Measurements from ENCODE around the gene ZNF784. TPM values are rescaled to one million over a fixed set of nuclear protein-coding genes. Genes with fewer than 3 reads are reported as not detected.

The ZNF784 gene
- total and polyA plus RNA-seq, 10 of the 15 experiments (the other 5 are each of a cell fraction or from before 2014, with no cell fraction given): 0.10 to 5.2 (median 1.8) TPM

- Histone ChIP-seq H3K79me2 (ENCODE audit: control insufficient read depth, insufficient read depth, low read length) (peaks cover 1% of the 10 kb centered on the region; the same call in 1 of the 2 replicates), H3K4me1 (ENCODE audit: control insufficient read depth, insufficient read depth, low read length) (no peaks in the 10 kb centered on the region; the same call in 1 of the 2 replicates), H3K36me3 (ENCODE audit: control insufficient read depth in 2 of 2, insufficient read depth in 2 of 2, low read length in 1 of 2) (peaks cover 3 to 12% of the 10 kb centered on the region in 2 experiments; a peak in 3 of 4 replicates), H3K4me3 (no peak overlapping the region), H3K4me2 (ENCODE audit: control insufficient read depth, insufficient read depth) (no peak overlapping the region), H3K27ac (ENCODE audit: control insufficient read depth, insufficient read depth) (no peak overlapping the region), H2AFZ (ENCODE audit: control insufficient read depth, low read depth, low read length) (no peak overlapping the region), H3K27me3 (replicated peaks in 1 of 2; ENCODE audit: control insufficient read depth in 2 of 2, insufficient read depth in 2 of 2, low read length in 1 of 2) (no peaks in the 10 kb centered on the region), H3K9me3 (replicated peaks; ENCODE audit: control insufficient read depth, insufficient read depth, low read length) (no peaks in the 10 kb centered on the region; the same call in 1 of the 3 replicates), H3K9ac (ENCODE audit: control insufficient read depth, insufficient read depth, low read length) (no peak overlapping the region), H4K20me1 (ENCODE audit: control insufficient read depth, insufficient read depth) (no peaks in the 10 kb centered on the region; the same call in 1 of the 2 replicates)
- SMC1A ChIA-PET (ENCODE audit: uncharacterized antibody, unreplicated experiment): no interaction called here
- no peak for ATAC-seq
- FAIRE-seq: no peak
- CTCF ChIA-PET: interaction anchor here (1.1 to 2.8 kb wide), 4 partner anchors 11 to 100 kb away, joined by 3 to 12 read pairs (median 4); partner anchors contain the start of gene ZNF865
- POLR2A ChIA-PET: interaction anchor here (1.5 kb wide), 1 partner anchor 18 kb away, joined by 4 read pairs; the partner anchor contains the start of gene FIZ1
- TF ChIP-seq NR2C2 (IDR thresholded peaks at IDR 0.05; ENCODE audit: borderline replicate concordance, control insufficient read depth, insufficient read length, low read depth) (no peak), CHD4 (IDR thresholded peaks at IDR 0.05) (no peak), KAT2A (conservative IDR thresholded peaks at IDR 0.05; ENCODE audit: control insufficient read depth, low read depth, low read length) (no peak), SP1 (IDR thresholded peaks at IDR 0.05; ENCODE audit: low read depth, low read length) (no peak), POLR2AphosphoS2 (IDR thresholded peaks at IDR 0.05; ENCODE audit: low read depth, low read length) (no peak), IRF4 (IDR thresholded peaks at IDR 0.05; ENCODE audit: low read depth, low read length) (no peak), ZNF217 (IDR thresholded peaks at IDR 0.05) (no peak), NFXL1 (IDR thresholded peaks at IDR 0.05; ENCODE audit: borderline replicate concordance) (no peak), RELB (IDR thresholded peaks at IDR 0.05; ENCODE audit: low read depth) (no peak), IKZF1 (conservative IDR thresholded peaks at IDR 0.05) (no peak), SMC3 (IDR thresholded peaks at IDR 0.05; ENCODE audit: borderline replicate concordance, low read length) (no peak), FOXK2 (IDR thresholded peaks at IDR 0.05) (no peak), NFYB (IDR thresholded peaks at IDR 0.05; ENCODE audit: insufficient read depth, low read depth, low read length) (no peak), USF1 (IDR thresholded peaks at IDR 0.05; ENCODE audit: borderline replicate concordance, extremely low read length, insufficient read depth, low read depth, low read length) (no peak), KDM1A (IDR thresholded peaks at IDR 0.05; ENCODE audit: borderline replicate concordance) (no peak), ZZZ3 (IDR thresholded peaks at IDR 0.05; ENCODE audit: control insufficient read depth, insufficient read length, low read depth) (no peak), MXI1 (IDR thresholded peaks at IDR 0.05; ENCODE audit: low read depth, low read length) (no peak)
- intact Hi-C loops (cut with micrococcal nuclease; ENCODE audit: unreplicated experiment) (no loop called here), in situ Hi-C loops (cut with MboI) (no loop called here)
- WGBS (ENCODE audit: insufficient coverage, insufficient replicate concordance, low lambda C conversion rate, missing lambda C conversion rate): 96% methylated on average over 8 of the region's 8 CpGs
- RAD21 ChIA-PET (ENCODE audit: unreplicated experiment): no interaction called here
- BruUV-seq (replicated peaks): no TSS peak
- DNase-seq (ENCODE audit: low read depth, low spot score): no peak
Measured at GRCh38 chr19:55617426-55617825, 6.9 kb downstream of the ZNF784 start.
